Measurements from ENCODE around the gene EIF2B5.
A peak's percentile ranks its signal among the peaks of the same experiment; 100 is the strongest.
"Not testable (repeated sequence)": the region's sequence is repeated elsewhere in the genome, so short reads cannot be mapped to it uniquely, and the experiment has no call there.

EIF2B5 gene

GRCh38 chr3:184148076-184148475, 12.9 kb downstream of the EIF2B5 start:
- DNase-seq: no peak

- DNase-seq: no peak
These were observed 14.0 kb downstream of the EIF2B5 start for GRCh38 chr3:184149123-184149522.

- DNase-seq: peak; percentile 54
These were observed 14.6 kb downstream of the EIF2B5 start for GRCh38 chr3:184149770-184150169.

- peak; percentile 72 for DNase-seq
These were observed 19.9 kb downstream of the EIF2B5 start, which contains the start of gene DVL3 for GRCh38 chr3:184154885-184155643. Gene DVL3, plus strand, starts transcription at chr3:184155377. Its CDS starts 259 bp downstream, at chr3:184155636.

- no peak for DNase-seq
These were observed 20.7 kb downstream of the EIF2B5 start for GRCh38 chr3:184155644-184156521.

GRCh38 chr3:184156522-184156955, 21.4 kb downstream of the EIF2B5 start:
- peak; percentile 80 for DNase-seq

- no peak for DNase-seq
These were observed 22.0 kb downstream of the EIF2B5 start for GRCh38 chr3:184157206-184157605.

GRCh38 chr3:184158404-184158803, 23.2 kb downstream of the EIF2B5 start:
- no peak for DNase-seq

GRCh38 chr3:184160456-184160855, 25.3 kb downstream of the EIF2B5 start:
- no peak for DNase-seq

- not testable (repeated sequence) for DNase-seq
These were observed 27.5 kb downstream of the EIF2B5 start for GRCh38 chr3:184162571-184163070.

- no peak for DNase-seq
These were observed 29.6 kb downstream of the EIF2B5 start for GRCh38 chr3:184164648-184165330.

- DNase-seq: no peak
These were observed 30.4 kb downstream of the EIF2B5 start for GRCh38 chr3:184165543-184165942.

- no peak for DNase-seq
These were observed 31.5 kb downstream of the EIF2B5 start for GRCh38 chr3:184166671-184167070.

GRCh38 chr3:184167786-184168185, 32.6 kb downstream of the EIF2B5 start:
- DNase-seq: no peak

- DNase-seq: peak; percentile 88
These were observed 33.4 kb downstream of the EIF2B5 start for GRCh38 chr3:184168363-184169120.

GRCh38 chr3:184169896-184170875, 35.0 kb downstream of the EIF2B5 start:
- no peak for DNase-seq

- DNase-seq: peak; percentile 70
These were observed 36.4 kb downstream of the EIF2B5 start for GRCh38 chr3:184171562-184171961.

GRCh38 chr3:184172681-184173373, 37.7 kb downstream of the EIF2B5 start:
- peak; percentile 93 for DNase-seq

- no peak for DNase-seq
These were observed 38.2 kb downstream of the EIF2B5 start for GRCh38 chr3:184173374-184173722.

- no peak for DNase-seq
These were observed 39.1 kb downstream of the EIF2B5 start for GRCh38 chr3:184174284-184174645.
